Natural killer cell (primary cell): Measurements from ENCODE around the gene CCL7. TPM values are rescaled to one million over a fixed set of nuclear protein-coding genes. Genes with fewer than 3 reads are reported as not detected.
A peak's percentile ranks its signal among the peaks of the same experiment; 100 is the strongest.

Experiments
- ATAC-seq, 3 donors: fragments of 150-1000 bp in 2 of 3; fragments of 200-7000 bp in 1 of 3; cut with Tn5 transposase; 1 replicate in 1 of 3; 2 replicates in 2 of 3; pipeline ENCODE4 v1.10.0; 2021; ENCODE audit warnings: mild to moderate bottlenecking in 2 of 3, moderate library complexity in 2 of 3
- DNase-seq, 2 donors: peaks; one replicate each; pipeline versions ENCODE4 v3.0.0 to v3.0.0-alpha.2; 2013 to 2021; ENCODE audit warnings: mixed read lengths in 1 of 2
- H3K27ac ChIP-seq: one replicate; pipeline ENCODE4 v1.5.1; 2013; ENCODE audit warnings: mild to moderate bottlenecking, low read length
- H3K27me3 ChIP-seq: one replicate; pipeline ENCODE4 v1.6.1; 2013; ENCODE audit warnings: low read length; ENCODE audit not compliant: control insufficient read depth, insufficient read depth
- H3K36me3 ChIP-seq: one replicate; pipeline ENCODE4 v1.6.1; 2013; ENCODE audit warnings: low read length; ENCODE audit not compliant: control insufficient read depth, insufficient read depth
- H3K4me1 ChIP-seq: one replicate; pipeline ENCODE4 v1.6.1; 2013; ENCODE audit warnings: low read length; ENCODE audit not compliant: control insufficient read depth, insufficient read depth
- H3K4me3 ChIP-seq: one replicate; pipeline ENCODE4 v1.5.1; 2013; ENCODE audit warnings: low read length
- H3K9me3 ChIP-seq: one replicate; pipeline ENCODE4 v1.6.1; 2013; ENCODE audit warnings: low read length; ENCODE audit not compliant: control insufficient read depth, insufficient read depth
- H3K27ac Mint-ChIP-seq, 2 donors: one replicate each; pipeline ENCODE4 v1.8.0; 2022; ENCODE audit warnings: mild to moderate bottlenecking in 2 of 2, mixed read lengths in 2 of 2, moderate library complexity in 1 of 2
- H3K27me3 Mint-ChIP-seq, 2 donors: one replicate each; pipeline ENCODE4 v1.8.0; 2022; ENCODE audit warnings: low read depth in 2 of 2, mixed read lengths in 2 of 2
- H3K36me3 Mint-ChIP-seq: one replicate; pipeline ENCODE4 v1.8.0; 2022; ENCODE audit warnings: mixed read lengths
- H3K4me1 Mint-ChIP-seq, 2 donors: one replicate each; pipeline ENCODE4 v1.8.0; 2022; ENCODE audit warnings: mixed read lengths in 2 of 2
- H3K4me3 Mint-ChIP-seq: one replicate; pipeline ENCODE4 v1.8.0; 2022; ENCODE audit warnings: mild to moderate bottlenecking, moderate library complexity, mixed read lengths
- H3K9me3 Mint-ChIP-seq, 2 donors: one replicate each; pipeline ENCODE4 v1.8.0; 2022; ENCODE audit warnings: mixed read lengths in 2 of 2
- WGBS: methylation state at CpG from one replicate; pipeline ENCODE4 v1.1.7; 2013; ENCODE audit warnings: missing lambda C conversion rate; ENCODE audit not compliant: insufficient coverage; 5-methylcytosine and 5-hydroxymethylcytosine counted together
- intact Hi-C: fragments of 100-400 bp; cut with micrococcal nuclease; formaldehyde crosslinking; loops from one replicate; pipeline ENCODE4 v1.14.2; 2022
- total RNA-seq, 4 donors: library from RNA; stranded (reverse); fragments of 120-200 nt in 1 of 4; gene quantifications; one replicate each; pipeline versions ENCODE4 v1.2.3 to v1.2.4, GENCODE V29; 2013 to 2022
- TF ChIP-seq, protein P1 (sequence below): fragments of 200-600 bp; IDR thresholded peaks from one replicate; pipeline ENCODE4 v1.8.0; 2022; ENCODE audit warnings: antibody characterized with exemption

CCL7 gene
- total RNA-seq, 3 donors from 2014 or later (not counting 1 experiment from before 2014, with no cell fraction given), result not detected

DNA sequence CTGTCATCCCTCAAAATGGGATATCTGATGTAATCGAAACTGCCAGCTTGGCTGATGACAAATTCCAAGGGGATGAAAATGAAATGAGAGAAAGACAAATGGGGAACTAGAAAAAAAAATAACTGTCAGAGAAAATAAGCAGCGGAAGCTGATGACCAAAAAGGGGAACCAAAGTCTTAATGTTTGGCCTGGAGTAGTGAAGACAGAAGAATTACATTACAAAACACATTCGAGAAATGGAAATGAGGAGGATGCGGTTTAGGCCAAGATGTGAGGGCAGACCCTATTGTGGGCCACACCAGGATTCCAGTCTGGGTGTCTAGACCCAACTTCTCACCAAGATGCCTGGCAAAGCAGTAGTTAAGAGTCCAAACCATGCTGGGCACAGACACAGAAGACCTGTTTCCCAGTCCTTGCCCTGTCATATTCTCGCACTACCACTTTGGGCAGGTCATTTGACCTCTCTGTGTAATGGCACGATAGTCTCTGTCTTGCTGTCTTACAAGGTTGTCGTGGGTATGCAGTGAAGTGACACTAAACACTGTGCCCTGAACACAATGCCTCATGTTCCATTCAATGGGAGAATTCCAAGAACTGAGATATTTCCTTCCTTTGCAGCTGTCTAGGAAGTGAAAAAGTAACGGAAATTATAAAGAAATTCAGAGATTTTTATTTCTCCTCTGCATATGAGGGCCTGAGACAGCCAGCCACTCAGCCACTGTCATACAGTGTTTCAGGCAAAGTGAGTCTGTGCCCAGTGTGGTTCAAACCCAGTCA is 27.2 kb upstream of the CCL7 start:
- Mint-ChIP-seq H3K4me1 (no peaks in the 10 kb centered on the region), H3K9me3 (no peaks in the 10 kb centered on the region), H3K27ac (no peak overlapping the region), H3K27me3 (peaks cover 3 to 10% of the 10 kb centered on the region in 2 donors), H3K4me3 (no peak overlapping the region), H3K36me3 (no peaks in the 10 kb centered on the region)
- Histone ChIP-seq H3K4me3 (no peak overlapping the region), H3K27me3 (no peaks in the 10 kb centered on the region), H3K4me1 (peaks cover 9% of the 10 kb centered on the region), H3K9me3 (no peaks in the 10 kb centered on the region), H3K36me3 (no peaks in the 10 kb centered on the region), H3K27ac (no peak overlapping the region)
- WGBS, result 39% methylated on average over 8 of the region's 8 CpGs
- TF ChIP-seq, protein P1, sequence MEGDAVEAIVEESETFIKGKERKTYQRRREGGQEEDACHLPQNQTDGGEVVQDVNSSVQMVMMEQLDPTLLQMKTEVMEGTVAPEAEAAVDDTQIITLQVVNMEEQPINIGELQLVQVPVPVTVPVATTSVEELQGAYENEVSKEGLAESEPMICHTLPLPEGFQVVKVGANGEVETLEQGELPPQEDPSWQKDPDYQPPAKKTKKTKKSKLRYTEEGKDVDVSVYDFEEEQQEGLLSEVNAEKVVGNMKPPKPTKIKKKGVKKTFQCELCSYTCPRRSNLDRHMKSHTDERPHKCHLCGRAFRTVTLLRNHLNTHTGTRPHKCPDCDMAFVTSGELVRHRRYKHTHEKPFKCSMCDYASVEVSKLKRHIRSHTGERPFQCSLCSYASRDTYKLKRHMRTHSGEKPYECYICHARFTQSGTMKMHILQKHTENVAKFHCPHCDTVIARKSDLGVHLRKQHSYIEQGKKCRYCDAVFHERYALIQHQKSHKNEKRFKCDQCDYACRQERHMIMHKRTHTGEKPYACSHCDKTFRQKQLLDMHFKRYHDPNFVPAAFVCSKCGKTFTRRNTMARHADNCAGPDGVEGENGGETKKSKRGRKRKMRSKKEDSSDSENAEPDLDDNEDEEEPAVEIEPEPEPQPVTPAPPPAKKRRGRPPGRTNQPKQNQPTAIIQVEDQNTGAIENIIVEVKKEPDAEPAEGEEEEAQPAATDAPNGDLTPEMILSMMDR, result no peak
- peak in 1 of 3 donors; percentile 44 for ATAC-seq
- DNase-seq, result no peak
- intact Hi-C loops, result no loop called here

DNA sequence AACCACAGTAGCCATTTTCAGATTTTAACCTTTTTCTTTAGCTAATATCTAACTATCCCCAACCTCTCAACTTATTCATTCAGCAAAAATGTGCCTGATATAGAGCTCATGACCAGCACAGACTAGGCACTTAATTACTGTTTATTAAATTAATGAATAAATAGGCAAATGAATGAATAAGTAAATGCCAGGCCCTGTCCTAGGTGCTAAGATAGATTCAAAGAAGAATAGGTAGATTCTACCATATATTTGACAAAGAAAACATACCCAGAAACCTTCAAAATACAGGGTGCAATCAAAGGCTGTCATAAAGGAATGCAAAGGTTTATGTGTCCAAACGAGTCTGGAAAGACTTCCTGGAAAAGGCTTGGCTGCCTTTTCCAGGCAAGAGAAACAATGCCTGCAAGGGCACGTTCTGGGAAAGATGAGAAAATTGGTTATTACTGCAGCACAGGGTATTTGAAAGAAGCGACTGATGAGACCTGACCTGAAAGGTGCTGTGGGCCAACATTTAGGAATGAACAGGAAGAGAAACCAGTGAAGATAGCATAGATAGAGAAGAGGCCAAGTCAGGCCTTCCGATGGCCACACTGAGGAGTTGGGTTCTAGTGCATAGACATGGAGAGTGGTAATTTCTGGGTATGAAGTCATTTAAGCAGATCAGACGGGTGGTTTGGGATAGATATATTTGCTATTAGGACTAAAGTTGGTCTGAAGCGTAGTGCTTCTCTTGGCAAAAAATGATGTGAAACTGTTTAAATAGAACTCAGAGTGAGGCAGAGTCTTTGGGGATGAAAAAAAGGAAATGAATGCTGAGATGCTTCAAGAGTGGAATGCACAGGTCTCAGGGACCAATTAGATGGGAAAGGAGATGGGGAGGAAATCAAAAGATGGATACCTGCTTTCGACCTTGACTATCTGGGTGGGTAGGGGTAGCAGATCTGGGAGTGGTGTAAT is 26.4 kb upstream of the CCL7 start:
- Mint-ChIP-seq H3K4me3 (no peak overlapping the region), H3K36me3 (no peaks in the 10 kb centered on the region), H3K27me3 (peaks cover 3 to 10% of the 10 kb centered on the region in 2 donors), H3K4me1 (no peaks in the 10 kb centered on the region), H3K9me3 (no peaks in the 10 kb centered on the region), H3K27ac (no peak overlapping the region)
- H3K4me1 ChIP-seq, result peaks cover 9% of the 10 kb centered on the region
- H3K27me3 ChIP-seq, result no peaks in the 10 kb centered on the region
- DNase-seq (no peak), ATAC-seq (no peak)
- no peak overlapping the region for H3K27ac ChIP-seq
- TF ChIP-seq, protein P1, result no peak
- no peaks in the 10 kb centered on the region for H3K36me3 ChIP-seq
- 72% methylated on average over 7 of the region's 7 CpGs for WGBS
- H3K9me3 ChIP-seq, result no peaks in the 10 kb centered on the region
- H3K4me3 ChIP-seq, result no peak overlapping the region
- intact Hi-C loops, result no loop called here

DNA sequence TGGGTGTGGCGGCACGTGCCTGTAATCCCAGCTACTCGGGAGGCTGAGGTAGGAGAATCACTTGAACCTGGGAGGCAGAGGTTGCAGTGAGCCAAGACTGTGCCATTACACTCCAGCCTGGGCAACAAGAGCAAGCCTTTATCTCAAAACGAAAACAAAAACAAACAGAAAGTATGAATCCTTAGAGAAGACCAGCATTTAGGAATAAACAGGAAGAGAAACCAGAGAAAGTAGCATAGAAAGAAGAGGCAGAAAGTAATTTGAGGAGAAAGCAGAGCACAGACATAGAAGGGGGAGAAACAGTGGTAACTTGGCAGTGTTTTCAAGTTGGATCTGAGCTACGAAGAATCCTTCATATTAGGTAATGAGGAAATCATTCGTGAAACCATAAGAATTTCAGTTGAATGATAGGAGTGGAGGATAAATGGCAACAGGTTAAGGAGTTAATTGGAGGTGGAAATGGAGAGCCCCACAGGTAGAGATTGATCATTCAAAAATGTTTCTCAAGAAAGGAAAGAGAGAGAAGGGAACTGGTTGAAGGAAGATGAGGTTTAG is 24.6 kb upstream of the CCL7 start:
- Histone ChIP-seq H3K36me3 (no peaks in the 10 kb centered on the region), H3K9me3 (no peaks in the 10 kb centered on the region), H3K27me3 (no peaks in the 10 kb centered on the region), H3K4me1 (peaks cover 12% of the 10 kb centered on the region), H3K4me3 (no peak overlapping the region), H3K27ac (no peak overlapping the region)
- Mint-ChIP-seq H3K27me3 (peaks cover 3 to 6% of the 10 kb centered on the region in 2 donors), H3K27ac (no peak overlapping the region), H3K36me3 (no peaks in the 10 kb centered on the region), H3K4me1 (no peaks in the 10 kb centered on the region), H3K4me3 (no peak overlapping the region), H3K9me3 (no peaks in the 10 kb centered on the region)
- TF ChIP-seq, protein P1, result no peak
- WGBS, result 92% methylated on average over 6 of the region's 6 CpGs
- no peak for ATAC-seq
- intact Hi-C loops, result no loop called here
- no peak for DNase-seq
